Naive thymus-derived CD4-positive, alpha-beta T cell (primary cell): Measurements from ENCODE around the gene CCDC169. TPM values are rescaled to one million over a fixed set of nuclear protein-coding genes. Genes with fewer than 3 reads are reported as not detected.

Experiments used
- ATAC-seq: fragments of 150-1000 bp; cut with Tn5 transposase; 2 replicates; pipeline ENCODE4 v1.10.0; 2021; ENCODE audit warnings: mild to moderate bottlenecking, moderate library complexity
- CTCF ChIA-PET: fragments of 350-600 bp; sonication (Branson Sonifier 250); formaldehyde crosslinking; loops from one replicate; lab custom pipeline; 2021; ENCODE audit warnings: antibody characterized with exemption; lab: Charles Lee
- POLR2A ChIA-PET: fragments of 350-600 bp; sonication (Branson Sonifier 250); formaldehyde crosslinking; loops from one replicate; lab custom pipeline; 2021; ENCODE audit warnings: antibody characterized with exemption, inconsistent platforms; lab: Charles Lee
- DNase-seq, 9 donors: peaks; one replicate each; pipeline versions ENCODE4 v3.0.0 to v3.0.0-alpha.2; 2020 to 2022; ENCODE audit warnings: mixed read lengths in 1 of 9
- H3K27ac ChIP-seq: one replicate; pipeline ENCODE4 v1.7.0; 2013; ENCODE audit warnings: mild to moderate bottlenecking, low read depth, low read length, moderate library complexity
- H3K27me3 ChIP-seq, 2 donors: one replicate each; pipeline ENCODE4 v1.7.0; 2013; ENCODE audit warnings: low read length in 2 of 2, mild to moderate bottlenecking in 2 of 2, moderate library complexity in 2 of 2; ENCODE audit not compliant: control insufficient read depth in 2 of 2, insufficient read depth in 2 of 2
- H3K36me3 ChIP-seq, 3 experiments: 1 replicate in 2 of 3; 2 replicates in 1 of 3; pipeline ENCODE4 v1.7.0; 2013; ENCODE audit warnings: low read length in 3 of 3, mild to moderate bottlenecking in 3 of 3, moderate library complexity in 1 of 3; ENCODE audit not compliant: insufficient read depth in 3 of 3, control insufficient read depth in 2 of 3
- H3K4me1 ChIP-seq, 2 donors: one replicate each; pipeline ENCODE4 v1.7.0; 2013; ENCODE audit warnings: low read length in 2 of 2, mild to moderate bottlenecking in 2 of 2, moderate library complexity in 1 of 2; ENCODE audit not compliant: control insufficient read depth in 2 of 2, insufficient read depth in 2 of 2
- H3K4me3 ChIP-seq: 2 replicates; pipeline ENCODE4 v1.7.0; 2013; ENCODE audit warnings: mild to moderate bottlenecking, low read length
- H3K9me3 ChIP-seq, 3 experiments: 1 replicate in 2 of 3; 2 replicates in 1 of 3; pipeline ENCODE4 v1.7.0; 2013; ENCODE audit warnings: low read length in 3 of 3; ENCODE audit not compliant: control insufficient read depth in 2 of 3
- H3K27ac Mint-ChIP-seq, 9 donors: one replicate each; pipeline ENCODE4 v1.8.0; 2020 to 2022; ENCODE audit warnings: mixed read lengths in 9 of 9, mild to moderate bottlenecking in 8 of 9, moderate library complexity in 5 of 9, inconsistent platforms in 2 of 9
- H3K27me3 Mint-ChIP-seq, 5 donors: one replicate each; pipeline ENCODE4 v1.8.0; 2021 to 2022; ENCODE audit warnings: mixed read lengths in 5 of 5, mild to moderate bottlenecking in 1 of 5
- H3K36me3 Mint-ChIP-seq, 5 donors: one replicate each; pipeline ENCODE4 v1.8.0; 2020 to 2022; ENCODE audit warnings: mixed read lengths in 5 of 5, mild to moderate bottlenecking in 3 of 5, inconsistent platforms in 1 of 5
- H3K4me1 Mint-ChIP-seq, 7 donors: one replicate each; pipeline ENCODE4 v1.8.0; 2020 to 2022; ENCODE audit warnings: mixed read lengths in 7 of 7, mild to moderate bottlenecking in 3 of 7, inconsistent platforms in 1 of 7
- H3K4me3 Mint-ChIP-seq, 10 donors: one replicate each; pipeline ENCODE4 v1.8.0; 2020 to 2022; ENCODE audit warnings: mild to moderate bottlenecking in 10 of 10, mixed read lengths in 10 of 10, moderate library complexity in 6 of 10, inconsistent platforms in 2 of 10
- H3K9me3 Mint-ChIP-seq, 11 donors: one replicate each; pipeline ENCODE4 v1.8.0; 2020 to 2022; ENCODE audit warnings: mixed read lengths in 11 of 11, mild to moderate bottlenecking in 4 of 11, inconsistent platforms in 1 of 11, moderate library complexity in 1 of 11
- intact Hi-C, 2 donors: fragments of 100-400 bp; cut with micrococcal nuclease; formaldehyde crosslinking; loops; one replicate each; pipeline ENCODE4 v1.15.1; 2023
- polyA plus RNA-seq, 2 donors: library from polyadenylated mRNA; unstranded; fragments of 300-500 nt; fragmentation: Illumina TruSeq; gene quantifications; one replicate each; pipeline ENCODE4 v1.2.3, GENCODE V29; 2021
- total RNA-seq, 6 experiments: library from RNA in 5 of 6; stranded (reverse) in 5 of 6; gene quantifications; 1 replicate in 5 of 6; 2 replicates in 1 of 6; pipeline ENCODE4 v1.2.3 and lab custom pipeline; 2021 to 2026

Gene CCDC169
- total and polyA plus RNA-seq, 7 experiments from 2014 or later, result 0.41 to 0.42 TPM; not detected in 5

GRCh38 chr13:36282821-36283432, 14.7 kb downstream of the CCDC169 start:
- Mint-ChIP-seq H3K36me3 (no peaks in the 10 kb centered on the region), H3K4me1 (no peaks in the 10 kb centered on the region), H3K4me3 (no peak overlapping the region), H3K27ac (no peak overlapping the region), H3K27me3 (peaks cover 6 to 41% (median 32%) of the 10 kb centered on the region in 5 donors), H3K9me3 (peaks cover 0 to under 1% (median 0%) of the 10 kb centered on the region in 11 donors)
- peak in 4 of 9 donors; percentile 4 to 18 (median 10) for DNase-seq
- Histone ChIP-seq H3K27me3 (peaks cover 0 to 5% of the 10 kb centered on the region in 2 donors), H3K9me3 (no peaks in the 10 kb centered on the region), H3K36me3 (no peaks in the 10 kb centered on the region), H3K4me3 (no peak overlapping the region), H3K27ac (no peak overlapping the region), H3K4me1 (no peaks in the 10 kb centered on the region)
- POLR2A ChIA-PET, result no interaction called here
- peak; percentile 52 for ATAC-seq
- intact Hi-C loops, result loop anchor here (1.0 to 5.0 kb wide), 4 partner anchors 64 to 698 kb away; partner anchors contain the start of gene SPART (in 1 of the 2)
- CTCF ChIA-PET, result interaction anchor here (0.6 to 1.5 kb wide), 5 partner anchors 24 to 453 kb away, joined by 3 to 5 read pairs (median 3); no protein-coding TSS in a partner anchor

GRCh38 chr13:36275190-36276002, 22.2 kb downstream of the CCDC169 start:
- intact Hi-C loops, result no loop called here
- no peak for DNase-seq

GRCh38 chr13:36273431-36273830, 24.2 kb downstream of the CCDC169 start:
- no peaks in the 10 kb centered on the region for H3K36me3 Mint-ChIP-seq
- no peaks in the 10 kb centered on the region for H3K4me1 Mint-ChIP-seq
- no peak for DNase-seq
- CTCF ChIA-PET, result interaction anchor here (0.5 to 1.5 kb wide), 2 partner anchors 14 to 77 kb away, joined by 4 read pairs; no protein-coding TSS in a partner anchor
- no peak overlapping the region for H3K27ac Mint-ChIP-seq
- intact Hi-C loops, result no loop called here
- no peaks in the 10 kb centered on the region for H3K27me3 ChIP-seq
- H3K9me3 Mint-ChIP-seq, result no peaks in the 10 kb centered on the region
- H3K9me3 ChIP-seq, result no peaks in the 10 kb centered on the region
- no peaks in the 10 kb centered on the region for H3K36me3 ChIP-seq
- H3K27ac ChIP-seq, result no peak overlapping the region
- H3K27me3 Mint-ChIP-seq, result peaks cover 3 to 19% (median 6%) of the 10 kb centered on the region in 5 donors
- no peak overlapping the region for H3K4me3 Mint-ChIP-seq
- no peak overlapping the region for H3K4me3 ChIP-seq
- POLR2A ChIA-PET, result no interaction called here
- no peaks in the 10 kb centered on the region for H3K4me1 ChIP-seq
- ATAC-seq, result no peak

More at GRCh38 chr13:36275190-36276002, 22.2 kb downstream of the CCDC169 start:
- Histone ChIP-seq H3K36me3 (no peaks in the 10 kb centered on the region), H3K4me1 (no peaks in the 10 kb centered on the region), H3K9me3 (no peaks in the 10 kb centered on the region), H3K27me3 (no peaks in the 10 kb centered on the region), H3K27ac (no peak overlapping the region), H3K4me3 (no peak overlapping the region)
- CTCF ChIA-PET, result interaction anchor here (1.1 to 1.3 kb wide), 2 partner anchors 11 to 12 kb away, joined by 3 to 4 read pairs; no protein-coding TSS in a partner anchor
- Mint-ChIP-seq H3K36me3 (no peaks in the 10 kb centered on the region), H3K4me1 (no peaks in the 10 kb centered on the region), H3K9me3 (no peaks in the 10 kb centered on the region), H3K27me3 (peaks cover 0 to 17% (median 10%) of the 10 kb centered on the region in 5 donors), H3K4me3 (no peak overlapping the region), H3K27ac (no peak overlapping the region)
- ATAC-seq, result no peak
- POLR2A ChIA-PET, result no interaction called here

GRCh38 chr13:36261976-36262375, 35.6 kb downstream of the CCDC169 start:
- no peaks in the 10 kb centered on the region for H3K36me3 Mint-ChIP-seq
- H3K9me3 Mint-ChIP-seq, result peaks cover 0 to 3% (median 0%) of the 10 kb centered on the region in 11 donors
- H3K9me3 ChIP-seq, result no peaks in the 10 kb centered on the region
- H3K4me1 ChIP-seq, result no peaks in the 10 kb centered on the region
- no peaks in the 10 kb centered on the region for H3K4me1 Mint-ChIP-seq
- H3K27me3 ChIP-seq, result no peaks in the 10 kb centered on the region
- CTCF ChIA-PET, result no interaction called here
- DNase-seq (no peak), ATAC-seq (no peak)
- no peaks in the 10 kb centered on the region for H3K36me3 ChIP-seq
- no peak overlapping the region for H3K27ac ChIP-seq
- intact Hi-C loops, result no loop called here
- H3K27ac Mint-ChIP-seq, result no peak overlapping the region
- no peak overlapping the region for H3K4me3 Mint-ChIP-seq
- H3K27me3 Mint-ChIP-seq, result peaks cover 0 to 23% (median 6%) of the 10 kb centered on the region in 5 donors
- no peak overlapping the region for H3K4me3 ChIP-seq
- POLR2A ChIA-PET, result no interaction called here

GRCh38 chr13:36261011-36261410, 36.6 kb downstream of the CCDC169 start:
- Mint-ChIP-seq H3K27ac (no peak overlapping the region), H3K4me1 (no peaks in the 10 kb centered on the region), H3K4me3 (no peak overlapping the region), H3K9me3 (peaks cover 0 to 2% (median 0%) of the 10 kb centered on the region in 11 donors), H3K27me3 (peaks cover under 1 to 25% (median 7%) of the 10 kb centered on the region in 5 donors), H3K36me3 (no peaks in the 10 kb centered on the region)
- ATAC-seq (no peak), DNase-seq (no peak)
- H3K27me3 ChIP-seq, result no peaks in the 10 kb centered on the region
- no peaks in the 10 kb centered on the region for H3K4me1 ChIP-seq
- ChIA-PET POLR2A (no interaction called here), CTCF (no interaction called here)
- no peaks in the 10 kb centered on the region for H3K9me3 ChIP-seq
- no peaks in the 10 kb centered on the region for H3K36me3 ChIP-seq
- intact Hi-C loops, result no loop called here
- H3K27ac ChIP-seq, result no peak overlapping the region
- H3K4me3 ChIP-seq, result no peak overlapping the region

GRCh38 chr13:36259361-36260137, 38.1 kb downstream of the CCDC169 start:
- H3K36me3 Mint-ChIP-seq, result no peaks in the 10 kb centered on the region

More at GRCh38 chr13:36259361-36260137, 38.1 kb downstream of the CCDC169 start:
- no peaks in the 10 kb centered on the region for H3K9me3 ChIP-seq
- Mint-ChIP-seq H3K4me3 (no peak overlapping the region), H3K27ac (no peak overlapping the region), H3K27me3 (peaks cover 2 to 27% (median 12%) of the 10 kb centered on the region in 5 donors), H3K4me1 (no peaks in the 10 kb centered on the region), H3K9me3 (peaks cover 0 to 2% (median 0%) of the 10 kb centered on the region in 11 donors)
- H3K27me3 ChIP-seq, result no peaks in the 10 kb centered on the region
- CTCF ChIA-PET, result no interaction called here
- DNase-seq, result no peak
- no peak for ATAC-seq
- POLR2A ChIA-PET, result no interaction called here
- H3K27ac ChIP-seq, result no peak overlapping the region
- H3K4me3 ChIP-seq, result no peak overlapping the region
- intact Hi-C loops, result no loop called here
- H3K36me3 ChIP-seq, result no peaks in the 10 kb centered on the region
- H3K4me1 ChIP-seq, result no peaks in the 10 kb centered on the region
